SK-N-SH (cell line): ENCODE data around the gene PPM1N. TPM values are rescaled to one million over a fixed set of nuclear protein-coding genes. Genes with fewer than 3 reads are reported as not detected.

Experiments
- CTCF ChIA-PET: fragments of 300-600, 350-600 bp; formaldehyde crosslinking; extraction: SDS; loops from one replicate; lab custom pipeline; 2021; lab: Yijun Ruan, JAX
- POLR2A ChIA-PET: fragments of 350-600 bp; sonication (Branson Sonifier 250); formaldehyde crosslinking; extraction: SDS; loops from one replicate; lab custom pipeline; 2020; ENCODE audit warnings: antibody characterized with exemption, inconsistent platforms; lab: Yijun Ruan, JAX
- DNase-seq: peaks from one replicate; pipeline ENCODE4 v3.0.0; 2012
- H2AFZ ChIP-seq: fragments of 200-600 bp; sonication (generic); 2 replicates; pipeline ENCODE4 v1.8.1; 2016; ENCODE audit warnings: antibody characterized with exemption, mild to moderate bottlenecking, low read depth
- H3F3A ChIP-seq: fragments of 200-600 bp; sonication (generic); replicated peaks from 2 replicates; pipeline ENCODE3; 2016; ENCODE audit warnings: antibody characterized with exemption, mild to moderate bottlenecking; ENCODE audit not compliant: insufficient read depth
- H3K27ac ChIP-seq, 2 experiments: fragments of 200-500 bp in 1 of 2; fragments of 200-600 bp in 1 of 2; sonication (Bioruptor generic) in 1 of 2; sonication (generic), shearing (Covaris generic) in 1 of 2; 2 replicates each; pipeline versions ENCODE4 v1.5.1 to v1.6.1; 2014 to 2016; ENCODE audit warnings: low read depth in 2 of 2, inconsistent platforms in 1 of 2, low read length in 1 of 2, mild to moderate bottlenecking in 1 of 2, mixed read lengths in 1 of 2
- H3K27me3 ChIP-seq: fragments of 200-600 bp; sonication (generic), shearing (Covaris generic); 2 replicates; pipeline ENCODE4 v1.6.1; 2016; ENCODE audit warnings: mixed run types; ENCODE audit not compliant: insufficient read depth
- H3K36me3 ChIP-seq, 2 experiments: fragments of 200-500 bp in 1 of 2; fragments of 200-600 bp in 1 of 2; sonication (Bioruptor generic) in 1 of 2; sonication (generic) in 1 of 2; replicated peaks in 1 of 2; 2 replicates each; pipeline versions ENCODE3 to v1.5.1; 2014 to 2016; ENCODE audit warnings: low read length in 1 of 2, mild to moderate bottlenecking in 1 of 2; ENCODE audit not compliant: insufficient read depth in 2 of 2, control insufficient read depth in 1 of 2
- H3K4me1 ChIP-seq, 2 experiments: fragments of 200-500 bp in 1 of 2; fragments of 200-600 bp in 1 of 2; sonication (Bioruptor generic) in 1 of 2; sonication (generic), shearing (Covaris generic) in 1 of 2; 2 replicates each; pipeline versions ENCODE4 v1.5.1 to v1.6.1; 2014 to 2016; ENCODE audit warnings: low read depth in 1 of 2, low read length in 1 of 2, mixed run types in 1 of 2; ENCODE audit not compliant: insufficient read depth in 2 of 2, control insufficient read depth in 1 of 2
- H3K4me2 ChIP-seq: fragments of 200-600 bp; sonication (generic), shearing (Covaris generic); 2 replicates; pipeline ENCODE4 v1.6.1; 2017; ENCODE audit warnings: mixed run types
- H3K4me3 ChIP-seq, 2 experiments: fragments of 200-500 bp in 1 of 2; fragments of 200-600 bp in 1 of 2; sonication (Bioruptor generic) in 1 of 2; sonication (generic), shearing (Covaris generic) in 1 of 2; 2 replicates each; pipeline versions ENCODE4 v1.5.1 to v1.8.1; 2014 to 2016; ENCODE audit warnings: low read depth in 2 of 2, inconsistent platforms in 1 of 2, low read length in 1 of 2, mild to moderate bottlenecking in 1 of 2, mixed read lengths in 1 of 2, moderate library complexity in 1 of 2
- H3K79me2 ChIP-seq: fragments of 200-600 bp; sonication (generic); 2 replicates; pipeline ENCODE4 v1.8.1; 2017; ENCODE audit warnings: mild to moderate bottlenecking; ENCODE audit not compliant: insufficient read depth
- H3K9ac ChIP-seq: fragments of 200-600 bp; sonication (generic); 2 replicates; pipeline ENCODE4 v1.6.1; 2017; ENCODE audit warnings: mixed run types
- H3K9me2 ChIP-seq: fragments of 200-600 bp; sonication (generic); 2 replicates; pipeline ENCODE4 v1.6.1; 2017; ENCODE audit warnings: mixed run types
- H3K9me3 ChIP-seq: fragments of 200-600 bp; sonication (generic); 2 replicates; pipeline ENCODE4 v1.6.1; 2017; ENCODE audit warnings: mixed run types, mild to moderate bottlenecking, moderate library complexity
- H4K20me1 ChIP-seq: fragments of 200-600 bp; sonication (generic); 2 replicates; pipeline ENCODE4 v1.6.1; 2017; ENCODE audit warnings: mild to moderate bottlenecking, mixed run types; ENCODE audit not compliant: insufficient read depth
- ELF1 ChIP-seq: IDR thresholded peaks from 2 replicates; pipeline ENCODE4 v1.4.0; 2012
- EP300 ChIP-seq, 2 experiments: IDR thresholded peaks; 2 replicates each; pipeline versions ENCODE4 v1.4.0 to v1.6.1; 2012; ENCODE audit warnings: borderline replicate concordance in 1 of 2, low read depth in 1 of 2, low read length in 1 of 2
- EZH2phosphoT487 ChIP-seq: fragments of 200-600 bp; sonication (generic); IDR thresholded peaks from 2 replicates; pipeline ENCODE4 v1.6.1; 2017; ENCODE audit warnings: low read depth, mixed run types, mild to moderate bottlenecking, antibody characterized with exemption, moderate library complexity, borderline replicate concordance
- FOSL2 ChIP-seq: IDR thresholded peaks from 2 replicates; pipeline ENCODE4 v1.4.0; 2012; ENCODE audit warnings: low read depth, mild to moderate bottlenecking, moderate library complexity, borderline replicate concordance
- GABPA ChIP-seq: IDR thresholded peaks from 2 replicates; pipeline ENCODE4 v1.4.0; 2012; ENCODE audit warnings: low read depth, mild to moderate bottlenecking
- GATA2 ChIP-seq: sonication (generic); formaldehyde crosslinking; IDR thresholded peaks from 2 replicates; pipeline ENCODE4 v1.5.0; 2020; ENCODE audit warnings: mild to moderate bottlenecking, missing genetic modification reagents
- JUND ChIP-seq: IDR thresholded peaks from 2 replicates; pipeline ENCODE4 v1.4.0; 2012
- MEF2A ChIP-seq: IDR thresholded peaks from 2 replicates; pipeline ENCODE4 v1.4.0; 2012; ENCODE audit warnings: low read depth, borderline replicate concordance
- MXI1 ChIP-seq: IDR thresholded peaks from 2 replicates; pipeline ENCODE4 v1.6.1; 2012; ENCODE audit warnings: mild to moderate bottlenecking, low read depth, low read length, improper control_type of control experiment
- NFIC ChIP-seq: IDR thresholded peaks from 2 replicates; pipeline ENCODE4 v1.4.0; 2012; ENCODE audit warnings: borderline replicate concordance
- POLR2AphosphoS5 ChIP-seq: IDR thresholded peaks from 2 replicates; pipeline ENCODE4 v1.6.1; 2012; ENCODE audit warnings: low read depth, low read length
- RAD21 ChIP-seq: IDR thresholded peaks from 2 replicates; pipeline ENCODE4 v1.6.1; 2012; ENCODE audit warnings: mild to moderate bottlenecking, low read length
- RXRA ChIP-seq: IDR thresholded peaks from 2 replicates; pipeline ENCODE4 v1.4.0; 2012; ENCODE audit warnings: low read depth, mild to moderate bottlenecking, borderline replicate concordance
- SIN3A ChIP-seq: IDR thresholded peaks from 2 replicates; pipeline ENCODE4 v1.6.1; 2012; ENCODE audit warnings: low read depth, mild to moderate bottlenecking, low read length, moderate library complexity, borderline replicate concordance
- TEAD4 ChIP-seq: IDR thresholded peaks from 2 replicates; pipeline ENCODE4 v1.4.0; 2012; ENCODE audit warnings: mild to moderate bottlenecking, borderline replicate concordance; ENCODE audit not compliant: insufficient read depth
- WGBS: methylation state at CpG from one replicate; pipeline ENCODE4 v1.1.6; 2017; ENCODE audit warnings: low lambda C conversion rate; 5-methylcytosine and 5-hydroxymethylcytosine counted together
- polyA plus RNA-seq, 3 experiments: library from polyadenylated mRNA; depleted of rRNA; stranded (reverse); fragments of >200 nt; gene quantifications; 2 replicates each; pipeline ENCODE4 v1.2.3, GENCODE V29; 2012
- TF ChIP-seq, protein P1 (sequence below): fragments of 150-350 bp; IDR thresholded peaks from 2 replicates; pipeline ENCODE4 v1.6.1; 2017; ENCODE audit warnings: antibody characterized with exemption, low read length, low read depth, borderline replicate concordance
- TF ChIP-seq, protein P2 (sequence below): IDR thresholded peaks from 2 replicates; pipeline ENCODE4 v1.4.0; 2012; ENCODE audit warnings: low read depth
- TF ChIP-seq, protein P3 (sequence below): IDR thresholded peaks from 2 replicates; pipeline ENCODE4; 2012
- TF ChIP-seq, protein P4 (sequence below): IDR thresholded peaks from 2 replicates; pipeline ENCODE4 v1.4.0; 2012; ENCODE audit warnings: low read depth, borderline replicate concordance
- TF ChIP-seq, protein P5 (sequence below): IDR thresholded peaks from 2 replicates; pipeline ENCODE4 v1.6.1; 2012; ENCODE audit warnings: mild to moderate bottlenecking, low read depth, low read length, moderate library complexity

PPM1N gene
- polyA plus RNA-seq, 1 of the 3 experiments (the other 2 are of a cell fraction) = 10.3 TPM

DNA sequence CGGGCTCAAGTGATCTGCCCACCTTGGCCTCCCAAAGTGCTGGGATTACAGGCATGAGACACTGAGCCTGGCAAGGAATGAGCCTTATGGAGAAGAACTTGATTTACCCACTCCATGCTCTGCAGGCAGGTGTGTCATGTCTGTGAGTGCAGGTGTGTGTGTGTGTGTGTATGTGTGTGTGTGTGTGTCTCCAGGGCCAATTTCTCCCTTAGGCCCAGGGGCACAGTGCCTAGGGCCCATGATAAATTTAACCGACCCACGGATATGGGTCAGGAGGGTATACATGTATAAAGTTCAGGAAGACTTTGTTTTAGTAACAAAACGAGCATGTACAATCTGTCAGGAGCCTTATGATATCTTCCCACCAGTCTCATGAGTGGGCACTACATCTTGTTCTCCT, 35.0 kb upstream of the PPM1N start:
- H3K27me3 ChIP-seq = no peaks in the 10 kb centered on the region; the same call in 1 of the 2 replicates
- ChIA-PET POLR2A (no interaction called here), CTCF (interaction anchor here (2.1 to 27.6 kb wide), 3 partner anchors 10 to 20 kb away, joined by 6 to 870 read pairs (median 19); no protein-coding TSS in a partner anchor)
- no peak overlapping the region for H3K4me2 ChIP-seq
- H3K4me3 ChIP-seq = no peak overlapping the region
- no peaks in the 10 kb centered on the region for H3K36me3 ChIP-seq
- TF ChIP-seq, protein P1, sequence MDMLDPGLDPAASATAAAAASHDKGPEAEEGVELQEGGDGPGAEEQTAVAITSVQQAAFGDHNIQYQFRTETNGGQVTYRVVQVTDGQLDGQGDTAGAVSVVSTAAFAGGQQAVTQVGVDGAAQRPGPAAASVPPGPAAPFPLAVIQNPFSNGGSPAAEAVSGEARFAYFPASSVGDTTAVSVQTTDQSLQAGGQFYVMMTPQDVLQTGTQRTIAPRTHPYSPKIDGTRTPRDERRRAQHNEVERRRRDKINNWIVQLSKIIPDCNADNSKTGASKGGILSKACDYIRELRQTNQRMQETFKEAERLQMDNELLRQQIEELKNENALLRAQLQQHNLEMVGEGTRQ = no peak
- H3K9me3 ChIP-seq = no peaks in the 10 kb centered on the region
- H3K27ac ChIP-seq = no peak overlapping the region
- H3K9ac ChIP-seq = no peak overlapping the region
- 45% methylated on average over 2 of the region's 4 CpGs for WGBS
- no peaks in the 10 kb centered on the region for H3K9me2 ChIP-seq
- no peaks in the 10 kb centered on the region for H3K79me2 ChIP-seq
- peaks cover 11% of the 10 kb centered on the region for H3F3A ChIP-seq
- no peak overlapping the region for H2AFZ ChIP-seq
- H3K4me1 ChIP-seq = peaks cover 0 to 7% of the 10 kb centered on the region in 2 experiments; a peak in 1 of 4 replicates
- DNase-seq = no peak
- peaks cover 3% of the 10 kb centered on the region; the same call in 1 of the 2 replicates for H4K20me1 ChIP-seq

DNA sequence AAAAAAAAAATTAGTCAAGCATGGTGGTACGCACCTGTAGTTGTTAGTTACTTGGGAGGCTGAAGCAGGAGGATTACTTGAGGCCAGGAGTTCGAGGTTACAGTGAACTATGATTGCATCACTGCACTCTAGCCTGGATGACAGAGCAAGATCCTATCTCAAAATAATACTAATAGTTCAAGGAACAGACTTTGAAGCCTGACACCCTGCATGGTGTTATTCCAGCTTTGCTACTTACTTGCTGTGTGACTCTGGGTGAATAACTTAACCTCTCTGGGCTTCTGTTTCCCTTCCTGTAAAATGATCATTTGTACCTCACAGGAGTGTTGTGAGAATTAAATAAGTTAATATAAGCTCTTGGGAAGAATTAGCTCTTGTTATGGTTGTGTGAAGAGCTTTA, 34.0 kb upstream of the PPM1N start:
- Histone ChIP-seq H3K9me3 (no peaks in the 10 kb centered on the region), H3K9ac (no peak overlapping the region), H3K79me2 (no peaks in the 10 kb centered on the region), H3K27ac (no peak overlapping the region), H4K20me1 (peaks cover 13% of the 10 kb centered on the region; the same call in 1 of the 2 replicates), H3K36me3 (no peaks in the 10 kb centered on the region), H3K4me3 (no peak overlapping the region)
- POLR2A ChIA-PET = no interaction called here
- no peak for DNase-seq
- WGBS = 35% methylated on average over 2 of the region's 2 CpGs
- TF ChIP-seq EP300 (IDR thresholded peaks at IDR 0.05; ENCODE audit: borderline replicate concordance in 1 of 2, low read depth in 1 of 2, low read length in 1 of 2) (no peak), GABPA (no peak), GATA2 (CRISPR knock-in tag) (no peak), FOSL2 (no peak), SIN3A (no peak), EZH2phosphoT487 (no peak), NFIC (no peak), TEAD4 (no peak), MEF2A (no peak), JUND (no peak), RAD21 (no peak), ELF1 (no peak), POLR2AphosphoS5 (no peak), RXRA (no peak), MXI1 (no peak)
- TF ChIP-seq, protein P2, sequence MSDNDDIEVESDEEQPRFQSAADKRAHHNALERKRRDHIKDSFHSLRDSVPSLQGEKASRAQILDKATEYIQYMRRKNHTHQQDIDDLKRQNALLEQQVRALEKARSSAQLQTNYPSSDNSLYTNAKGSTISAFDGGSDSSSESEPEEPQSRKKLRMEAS = no peak
- TF ChIP-seq, protein P3, sequence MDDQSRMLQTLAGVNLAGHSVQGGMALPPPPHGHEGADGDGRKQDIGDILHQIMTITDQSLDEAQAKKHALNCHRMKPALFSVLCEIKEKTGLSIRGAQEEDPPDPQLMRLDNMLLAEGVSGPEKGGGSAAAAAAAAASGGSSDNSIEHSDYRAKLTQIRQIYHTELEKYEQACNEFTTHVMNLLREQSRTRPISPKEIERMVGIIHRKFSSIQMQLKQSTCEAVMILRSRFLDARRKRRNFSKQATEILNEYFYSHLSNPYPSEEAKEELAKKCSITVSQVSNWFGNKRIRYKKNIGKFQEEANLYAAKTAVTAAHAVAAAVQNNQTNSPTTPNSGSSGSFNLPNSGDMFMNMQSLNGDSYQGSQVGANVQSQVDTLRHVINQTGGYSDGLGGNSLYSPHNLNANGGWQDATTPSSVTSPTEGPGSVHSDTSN = no peak
- TF ChIP-seq, protein P4, sequence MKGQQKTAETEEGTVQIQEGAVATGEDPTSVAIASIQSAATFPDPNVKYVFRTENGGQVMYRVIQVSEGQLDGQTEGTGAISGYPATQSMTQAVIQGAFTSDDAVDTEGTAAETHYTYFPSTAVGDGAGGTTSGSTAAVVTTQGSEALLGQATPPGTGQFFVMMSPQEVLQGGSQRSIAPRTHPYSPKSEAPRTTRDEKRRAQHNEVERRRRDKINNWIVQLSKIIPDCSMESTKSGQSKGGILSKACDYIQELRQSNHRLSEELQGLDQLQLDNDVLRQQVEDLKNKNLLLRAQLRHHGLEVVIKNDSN = no peak
- TF ChIP-seq, protein P1 = no peak
- TF ChIP-seq, protein P5, sequence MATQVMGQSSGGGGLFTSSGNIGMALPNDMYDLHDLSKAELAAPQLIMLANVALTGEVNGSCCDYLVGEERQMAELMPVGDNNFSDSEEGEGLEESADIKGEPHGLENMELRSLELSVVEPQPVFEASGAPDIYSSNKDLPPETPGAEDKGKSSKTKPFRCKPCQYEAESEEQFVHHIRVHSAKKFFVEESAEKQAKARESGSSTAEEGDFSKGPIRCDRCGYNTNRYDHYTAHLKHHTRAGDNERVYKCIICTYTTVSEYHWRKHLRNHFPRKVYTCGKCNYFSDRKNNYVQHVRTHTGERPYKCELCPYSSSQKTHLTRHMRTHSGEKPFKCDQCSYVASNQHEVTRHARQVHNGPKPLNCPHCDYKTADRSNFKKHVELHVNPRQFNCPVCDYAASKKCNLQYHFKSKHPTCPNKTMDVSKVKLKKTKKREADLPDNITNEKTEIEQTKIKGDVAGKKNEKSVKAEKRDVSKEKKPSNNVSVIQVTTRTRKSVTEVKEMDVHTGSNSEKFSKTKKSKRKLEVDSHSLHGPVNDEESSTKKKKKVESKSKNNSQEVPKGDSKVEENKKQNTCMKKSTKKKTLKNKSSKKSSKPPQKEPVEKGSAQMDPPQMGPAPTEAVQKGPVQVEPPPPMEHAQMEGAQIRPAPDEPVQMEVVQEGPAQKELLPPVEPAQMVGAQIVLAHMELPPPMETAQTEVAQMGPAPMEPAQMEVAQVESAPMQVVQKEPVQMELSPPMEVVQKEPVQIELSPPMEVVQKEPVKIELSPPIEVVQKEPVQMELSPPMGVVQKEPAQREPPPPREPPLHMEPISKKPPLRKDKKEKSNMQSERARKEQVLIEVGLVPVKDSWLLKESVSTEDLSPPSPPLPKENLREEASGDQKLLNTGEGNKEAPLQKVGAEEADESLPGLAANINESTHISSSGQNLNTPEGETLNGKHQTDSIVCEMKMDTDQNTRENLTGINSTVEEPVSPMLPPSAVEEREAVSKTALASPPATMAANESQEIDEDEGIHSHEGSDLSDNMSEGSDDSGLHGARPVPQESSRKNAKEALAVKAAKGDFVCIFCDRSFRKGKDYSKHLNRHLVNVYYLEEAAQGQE = no peak
- TF ChIP-seq, all 33 proteins: peak for 0
- H3F3A ChIP-seq = peaks cover 7% of the 10 kb centered on the region
- H3K9me2 ChIP-seq = no peaks in the 10 kb centered on the region
- H3K4me1 ChIP-seq = peaks cover 0 to 12% of the 10 kb centered on the region in 2 experiments; a peak in 1 of 4 replicates
- CTCF ChIA-PET = interaction anchor here (2.0 to 27.6 kb wide), 3 partner anchors 14 to 21 kb away, joined by 5 to 870 read pairs (median 19); no protein-coding TSS in a partner anchor
- no peak overlapping the region for H2AFZ ChIP-seq
- H3K27me3 ChIP-seq = no peaks in the 10 kb centered on the region; the same call in 1 of the 2 replicates
- no peak overlapping the region for H3K4me2 ChIP-seq
